GM23248 (cell line): Measurements from ENCODE around the gene CCDC201. TPM values are rescaled to one million over a fixed set of nuclear protein-coding genes. Genes with fewer than 3 reads are reported as not detected.

Experiments used
- DNase-seq: peaks from one replicate; pipeline ENCODE4 v3.0.0-alpha.2; 2015
- H2AFZ ChIP-seq: fragments of 200-600 bp; sonication (generic); 2 replicates; pipeline ENCODE4 v1.6.1; 2016; ENCODE audit warnings: antibody characterized with exemption
- H3F3A ChIP-seq: fragments of 200-600 bp; sonication (generic); 2 replicates; pipeline ENCODE4 v1.6.1; 2016; ENCODE audit warnings: mild to moderate bottlenecking, antibody characterized with exemption, mixed run types; ENCODE audit not compliant: insufficient read depth
- H3K27ac ChIP-seq: fragments of 200-600 bp; sonication (generic); 2 replicates; pipeline ENCODE4 v1.5.1; 2016; ENCODE audit warnings: mild to moderate bottlenecking
- H3K27me3 ChIP-seq: fragments of 200-600 bp; sonication (generic); replicated peaks from 2 replicates; pipeline ENCODE4 v1.6.1; 2016; ENCODE audit warnings: mild to moderate bottlenecking; ENCODE audit not compliant: insufficient read depth
- H3K36me3 ChIP-seq: fragments of 200-600 bp; sonication (generic); 2 replicates; pipeline ENCODE4 v1.6.1; 2016; ENCODE audit warnings: low read depth, mild to moderate bottlenecking
- H3K4me1 ChIP-seq: fragments of 200-600 bp; sonication (generic); 2 replicates; pipeline ENCODE4 v1.6.1; 2016; ENCODE audit warnings: mild to moderate bottlenecking; ENCODE audit not compliant: insufficient read depth
- H3K4me2 ChIP-seq: fragments of 200-600 bp; sonication (generic); one replicate; pipeline ENCODE4 v1.6.1; 2016; ENCODE audit warnings: mild to moderate bottlenecking; ENCODE audit not compliant: unreplicated experiment
- H3K4me3 ChIP-seq: fragments of 200-600 bp; sonication (generic); 2 replicates; pipeline ENCODE4 v1.5.1; 2016; ENCODE audit warnings: mild to moderate bottlenecking
- H3K79me2 ChIP-seq: fragments of 200-600 bp; sonication (generic); 2 replicates; pipeline ENCODE4 v1.6.1; 2016; ENCODE audit warnings: mild to moderate bottlenecking; ENCODE audit not compliant: insufficient read depth
- H3K9ac ChIP-seq: fragments of 200-600 bp; sonication (generic); 2 replicates; pipeline ENCODE4 v1.6.1; 2016; ENCODE audit warnings: mild to moderate bottlenecking
- H3K9me2 ChIP-seq: fragments of 200-600 bp; sonication (generic); 2 replicates; pipeline ENCODE4 v1.6.1; 2016; ENCODE audit warnings: mixed run types, mild to moderate bottlenecking, moderate library complexity; ENCODE audit not compliant: insufficient read depth
- H3K9me3 ChIP-seq: fragments of 200-600 bp; sonication (generic); one replicate; pipeline ENCODE4 v1.6.1; 2017; ENCODE audit warnings: low read depth
- H4K20me1 ChIP-seq: fragments of 200-600 bp; sonication (generic); 2 replicates; pipeline ENCODE4 v1.6.0; 2016; ENCODE audit not compliant: insufficient read depth
- EZH2 ChIP-seq: fragments of 200-600 bp; sonication (generic); IDR thresholded peaks from 2 replicates; pipeline ENCODE4 v1.6.1; 2018; ENCODE audit warnings: antibody characterized with exemption, mild to moderate bottlenecking; ENCODE audit not compliant: insufficient read depth, poor library complexity, severe bottlenecking
- EZH2phosphoT487 ChIP-seq: fragments of 200-600 bp; sonication (generic); IDR thresholded peaks from 2 replicates; pipeline ENCODE4 v1.6.1; 2018; ENCODE audit warnings: antibody characterized with exemption, moderate library complexity, mild to moderate bottlenecking, low read depth; ENCODE audit not compliant: insufficient read depth
- WGBS, 2 experiments: methylation state at CpG; one replicate each; pipeline ENCODE4 v1.1.6; 2015 to 2017; ENCODE audit warnings: low lambda C conversion rate in 2 of 2, low coverage in 1 of 2; ENCODE audit errors: missing lambda C conversion rate in 2 of 2; 5-methylcytosine and 5-hydroxymethylcytosine counted together
- in situ Hi-C: fragments of 300-500 bp; cut with MboI; formaldehyde crosslinking; loops from 2 replicates; pipeline ENCODE4 v1.15.0; 2020
- polyA plus RNA-seq: library from polyadenylated mRNA; unstranded; fragments of >200 nt; fragmentation: Nextera tagmentation; extraction: Ambion mirVana; gene quantifications from 2 replicates; pipeline ENCODE4 v1.2.1, GENCODE V29; 2016
- total RNA-seq: library from RNA; depleted of rRNA; stranded (reverse); fragments of >200 nt; shearing (Covaris generic); gene quantifications from 2 replicates; pipeline ENCODE4 v1.2.3, GENCODE V29; 2014

Gene CCDC201
- total and polyA plus RNA-seq, 2 experiments from 2014 or later, result not detected

GRCh38 chr7:45919993-45920459 lies 47.1 kb upstream of the CCDC201 start:
- peaks cover 17% of the 10 kb centered on the region for H4K20me1 ChIP-seq
- WGBS, 2 experiments, result 1 to 2% methylated on average over 19 of the region's 19 CpGs
- peaks cover 54% of the 10 kb centered on the region for H3K36me3 ChIP-seq
- in situ Hi-C loops, result loop anchor here (5.0 to 25.0 kb wide), 4 partner anchors 432 to 1267 kb away; no protein-coding TSS in a partner anchor
- peak overlapping the region; percentile 95 for H3K4me2 ChIP-seq
- peak overlapping the region; percentile 96 for H3K9ac ChIP-seq
- H3K9me2 ChIP-seq, result no peaks in the 10 kb centered on the region
- no peak overlapping the region for H2AFZ ChIP-seq
- no peaks in the 10 kb centered on the region for H3K27me3 ChIP-seq
- H3K27ac ChIP-seq, result peak overlapping the region; percentile 75
- peaks cover 53% of the 10 kb centered on the region for H3K79me2 ChIP-seq
- H3F3A ChIP-seq, result peaks cover 86% of the 10 kb centered on the region
- peak overlapping the region; percentile 99 for H3K4me3 ChIP-seq
- TF ChIP-seq EZH2 (no peak), EZH2phosphoT487 (no peak)
- no peaks in the 10 kb centered on the region for H3K9me3 ChIP-seq
- DNase-seq, result peak; percentile 35
- H3K4me1 ChIP-seq, result peaks cover 38% of the 10 kb centered on the region

- Histone ChIP-seq H3K9me3 (no peaks in the 10 kb centered on the region), H3K27me3 (no peaks in the 10 kb centered on the region), H3K4me1 (peaks cover 31% of the 10 kb centered on the region), H3K79me2 (peaks cover 53% of the 10 kb centered on the region), H3K27ac (peak overlapping the region; percentile 75), H3K36me3 (peaks cover 61% of the 10 kb centered on the region), H3K9me2 (no peaks in the 10 kb centered on the region), H3K4me2 (peak overlapping the region; percentile 95), H4K20me1 (peaks cover 21% of the 10 kb centered on the region), H3F3A (peaks cover 86% of the 10 kb centered on the region), H2AFZ (no peak overlapping the region), H3K9ac (peak overlapping the region; percentile 96), H3K4me3 (peak overlapping the region; percentile 99)
- in situ Hi-C loops, result loop anchor here (25.0 kb wide), 2 partner anchors 818 to 1268 kb away; no protein-coding TSS in a partner anchor
- WGBS, 2 experiments, result 2 to 4% methylated on average over 9 of the region's 9 CpGs
- TF ChIP-seq EZH2phosphoT487, result no peak
- no peak for TF ChIP-seq EZH2
- peak; percentile 44 for DNase-seq
Measured at GRCh38 chr7:45919231-45919784, 46.4 kb upstream of the CCDC201 start.

- Histone ChIP-seq H3K9me2 (no peaks in the 10 kb centered on the region), H3F3A (peaks cover 87% of the 10 kb centered on the region), H3K4me2 (peak overlapping the region; percentile 95), H3K27ac (peak overlapping the region; percentile 75), H4K20me1 (peaks cover 23% of the 10 kb centered on the region), H2AFZ (no peak overlapping the region), H3K4me1 (peaks cover 23% of the 10 kb centered on the region), H3K27me3 (no peaks in the 10 kb centered on the region), H3K79me2 (peaks cover 53% of the 10 kb centered on the region), H3K36me3 (peaks cover 68% of the 10 kb centered on the region), H3K9me3 (no peaks in the 10 kb centered on the region), H3K9ac (peak overlapping the region; percentile 96), H3K4me3 (peak overlapping the region; percentile 99)
- in situ Hi-C loops, result loop anchor here (25.0 kb wide), 2 partner anchors 819 to 1269 kb away; no protein-coding TSS in a partner anchor
- DNase-seq, result no peak
- TF ChIP-seq EZH2 (no peak), EZH2phosphoT487 (no peak)
- WGBS, 2 experiments, result 87 to 100% methylated on average over 2 of the region's 2 CpGs
Measured at GRCh38 chr7:45918556-45918955, 45.7 kb upstream of the CCDC201 start.

GRCh38 chr7:45917658-45918057 lies 44.8 kb upstream of the CCDC201 start:
- H3K27me3 ChIP-seq, result no peaks in the 10 kb centered on the region
- H3K36me3 ChIP-seq, result peaks cover 77% of the 10 kb centered on the region
- peaks cover 28% of the 10 kb centered on the region for H4K20me1 ChIP-seq
- no peak overlapping the region for H2AFZ ChIP-seq
- peaks cover 15% of the 10 kb centered on the region for H3K4me1 ChIP-seq
- in situ Hi-C loops, result loop anchor here (25.0 kb wide), 2 partner anchors 820 to 1270 kb away; no protein-coding TSS in a partner anchor
- H3K9ac ChIP-seq, result peak overlapping the region; percentile 96
- H3K27ac ChIP-seq, result peak overlapping the region; percentile 75
- 6 to 8% methylated on average over 15 of the region's 15 CpGs for WGBS, 2 experiments
- TF ChIP-seq EZH2 (no peak), EZH2phosphoT487 (no peak)
- H3K9me2 ChIP-seq, result no peaks in the 10 kb centered on the region
- peak; percentile 90 for DNase-seq
- H3K4me2 ChIP-seq, result peak overlapping the region; percentile 95
- H3K4me3 ChIP-seq, result peak overlapping the region; percentile 99
- H3K79me2 ChIP-seq, result peaks cover 53% of the 10 kb centered on the region
- peaks cover 89% of the 10 kb centered on the region for H3F3A ChIP-seq
- H3K9me3 ChIP-seq, result no peaks in the 10 kb centered on the region
